Caco-2 (cell line): ENCODE measurements around the gene ARL10. TPM values are rescaled to one million over a fixed set of nuclear protein-coding genes. Genes with fewer than 3 reads are reported as not detected.
A peak's percentile ranks its signal among the peaks of the same experiment; 100 is the strongest.

ENCODE experiments used
- BruUV-seq: library from RNA; stranded (reverse); fragments of 400-500 nt; replicated peaks from 2 replicates; lab custom pipeline; 2021; lab: Mats Ljungman, UMichigan
- CTCF ChIA-PET: fragments of 300-600 bp; sonication (Branson Sonifier 250); formaldehyde crosslinking; loops from one replicate; lab custom pipeline; 2022; ENCODE audit warnings: antibody characterized with exemption; lab: Charles Lee
- POLR2A ChIA-PET: fragments of 300-600 bp; sonication (Branson Sonifier 250); formaldehyde crosslinking; loops from one replicate; lab custom pipeline; 2022; ENCODE audit warnings: antibody characterized with exemption; lab: Charles Lee
- DNase-seq, 2 experiments: peaks; one replicate each; pipeline versions ENCODE4 v3.0.0 to v3.0.0-alpha.2; 2020 to 2022
- H3K27me3 ChIP-seq: replicated peaks from 2 replicates; pipeline ENCODE4 v1.6.0; 2011; ENCODE audit warnings: low read length; ENCODE audit not compliant: control insufficient read depth, insufficient read depth
- H3K36me3 ChIP-seq: 2 replicates; pipeline ENCODE4 v1.5.1; 2011; ENCODE audit warnings: low read length; ENCODE audit not compliant: control insufficient read depth, insufficient read depth
- H3K4me1 ChIP-seq: fragments of 250-450 bp; sonication (Bioruptor Pico); 2 replicates; pipeline ENCODE4 v1.5.1; 2020; ENCODE audit warnings: mild to moderate bottlenecking
- H3K4me3 ChIP-seq: 2 replicates; pipeline ENCODE4 v1.5.1; 2011; ENCODE audit warnings: low read depth, mild to moderate bottlenecking, control low read depth, low read length
- H3K9me3 ChIP-seq: fragments of 250-450 bp; sonication (Bioruptor Pico); 2 replicates; pipeline ENCODE4 v1.5.1; 2020; ENCODE audit warnings: mild to moderate bottlenecking, moderate library complexity
- H3K27ac Mint-ChIP-seq: one replicate; pipeline ENCODE4 v1.8.0; 2022; ENCODE audit warnings: mixed read lengths; ENCODE audit not compliant: unreplicated experiment
- H3K27me3 Mint-ChIP-seq: one replicate; pipeline ENCODE4 v1.8.0; 2022; ENCODE audit warnings: mixed read lengths; ENCODE audit not compliant: insufficient read depth, unreplicated experiment
- H3K36me3 Mint-ChIP-seq: one replicate; pipeline ENCODE4 v1.8.0; 2022; ENCODE audit warnings: mild to moderate bottlenecking, mixed read lengths; ENCODE audit not compliant: insufficient read depth, unreplicated experiment
- H3K4me1 Mint-ChIP-seq: one replicate; pipeline ENCODE4 v1.8.0; 2022; ENCODE audit warnings: low read depth, mixed read lengths; ENCODE audit not compliant: unreplicated experiment
- H3K4me3 Mint-ChIP-seq: one replicate; pipeline ENCODE4 v1.8.0; 2022; ENCODE audit warnings: mild to moderate bottlenecking, moderate library complexity, mixed read lengths; ENCODE audit not compliant: unreplicated experiment
- H3K9me3 Mint-ChIP-seq: one replicate; pipeline ENCODE4 v1.8.0; 2022; ENCODE audit warnings: mixed read lengths; ENCODE audit not compliant: unreplicated experiment
- CTCF ChIP-seq, 2 experiments: fragments of 200-600 bp in 1 of 2; IDR thresholded peaks; 1 replicate in 1 of 2; 2 replicates in 1 of 2; pipeline versions ENCODE4 v1.5.1 to v1.8.0; 2011 to 2022; ENCODE audit warnings: antibody characterized with exemption in 1 of 2, control low read depth in 1 of 2, inconsistent platforms in 1 of 2, low read depth in 1 of 2, low read length in 1 of 2, mild to moderate bottlenecking in 1 of 2, moderate library complexity in 1 of 2; ENCODE audit not compliant: insufficient read depth in 1 of 2, severe bottlenecking in 1 of 2, unreplicated experiment in 1 of 2
- intact Hi-C: fragments of 100-400 bp; cut with micrococcal nuclease; formaldehyde crosslinking; loops from one replicate; pipeline ENCODE4 v1.10.0; 2022; ENCODE audit not compliant: unreplicated experiment
- total RNA-seq: library from RNA; stranded (reverse); gene quantifications from 2 replicates; pipeline ENCODE4 v1.2.3, GENCODE V29; 2022

ARL10 gene
- total RNA-seq, 1 experiment from 2014 or later, result 2.3 TPM

- peak overlapping the region; percentile 88 for H3K4me3 ChIP-seq
- POLR2A ChIA-PET, result interaction anchor here (0.6 to 1.8 kb wide), 2 partner anchors 26 to 150 kb away, joined by 3 to 6 read pairs; partner anchors contain the start of genes KIAA1191 and RNF44
- Mint-ChIP-seq H3K4me3 (peak overlapping the region; percentile 87), H3K27me3 (no peaks in the 10 kb centered on the region), H3K27ac (peak overlapping the region; percentile 98), H3K36me3 (peaks cover 85% of the 10 kb centered on the region), H3K4me1 (no peaks in the 10 kb centered on the region), H3K9me3 (no peaks in the 10 kb centered on the region)
- H3K9me3 ChIP-seq, result no peaks in the 10 kb centered on the region
- no peak for TF ChIP-seq CTCF (IDR thresholded peaks at IDR 0.05; ENCODE audit: insufficient read depth in 1 of 2, low read depth in 1 of 2, low read length in 1 of 2, severe bottlenecking in 1 of 2, unreplicated experiment in 1 of 2)
- no peak for DNase-seq
- no TSS peak for BruUV-seq
- H3K4me1 ChIP-seq, result peaks cover 4% of the 10 kb centered on the region; the same call in 1 of the 2 replicates
- H3K36me3 ChIP-seq, result no peaks in the 10 kb centered on the region
- CTCF ChIA-PET, result interaction anchor here (1.2 kb wide), 1 partner anchor 658 kb away, joined by 5 read pairs; no protein-coding TSS in a partner anchor
- intact Hi-C loops, result no loop called here
- no peaks in the 10 kb centered on the region for H3K27me3 ChIP-seq
Measured at GRCh38 chr5:176387384-176387925, 22.2 kb downstream of the ARL10 start.

DNA sequence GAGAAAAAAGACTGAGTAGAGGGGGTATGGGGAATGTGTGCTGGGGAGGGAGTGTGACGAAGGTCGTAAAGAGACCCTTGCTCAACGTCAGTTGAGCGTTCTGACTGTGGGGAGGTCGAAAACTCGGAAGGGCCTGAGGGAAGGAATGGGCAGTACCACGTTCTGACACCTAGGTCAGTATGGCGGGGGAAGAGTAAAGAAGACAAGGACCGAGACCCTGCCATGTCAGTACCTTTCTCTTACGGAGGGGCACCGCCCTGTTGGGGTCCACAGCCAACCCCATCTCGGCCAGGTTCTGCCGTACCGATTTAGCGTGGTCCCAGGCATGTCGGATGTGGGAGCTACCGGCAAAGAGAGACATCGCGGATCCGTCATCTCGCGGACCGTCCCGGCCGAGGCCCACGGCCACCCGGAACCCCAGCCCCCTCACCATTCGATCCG lies 22.7 kb downstream of the ARL10 start:
- H3K36me3 ChIP-seq, result no peaks in the 10 kb centered on the region
- TF ChIP-seq CTCF (IDR thresholded peaks at IDR 0.05; ENCODE audit: insufficient read depth in 1 of 2, low read depth in 1 of 2, low read length in 1 of 2, severe bottlenecking in 1 of 2, unreplicated experiment in 1 of 2), result no peak
- BruUV-seq, result TSS peak; percentile 43
- Mint-ChIP-seq H3K4me1 (no peaks in the 10 kb centered on the region), H3K9me3 (no peaks in the 10 kb centered on the region), H3K27ac (peak overlapping the region; percentile 98), H3K4me3 (peak overlapping the region; percentile 87), H3K27me3 (no peaks in the 10 kb centered on the region), H3K36me3 (peaks cover 80% of the 10 kb centered on the region)
- no peaks in the 10 kb centered on the region for H3K27me3 ChIP-seq
- H3K9me3 ChIP-seq, result no peaks in the 10 kb centered on the region
- peaks cover 4% of the 10 kb centered on the region; the same call in 1 of the 2 replicates for H3K4me1 ChIP-seq
- peak overlapping the region; percentile 88 for H3K4me3 ChIP-seq
- ChIA-PET CTCF (interaction anchor here (1.2 kb wide), 1 partner anchor 658 kb away, joined by 5 read pairs; no protein-coding TSS in a partner anchor), POLR2A (interaction anchor here (0.6 to 1.8 kb wide), 4 partner anchors 9 to 159 kb away, joined by 3 to 14 read pairs (median 4); partner anchors contain the start of genes KIAA1191 and RNF44)
- DNase-seq, result peak; percentile 54 to 63
- intact Hi-C loops, result loop anchor here (2.0 kb wide), 1 partner anchor 61 kb away; the partner anchor contains the start of gene FAF2

GRCh38 chr5:176388444-176389134 lies 23.3 kb downstream of the ARL10 start, which contains the start of the genes HIGD2A and NOP16:
Gene HIGD2A (plus strand): TSS chr5:176388751. CDS start chr5:176388820, 69 bp downstream.
Gene NOP16 (minus strand): TSS chr5:176388598. CDS start chr5:176388539, 59 bp downstream.
- no TSS peak for BruUV-seq
- no peaks in the 10 kb centered on the region for H3K9me3 ChIP-seq
- ChIA-PET POLR2A (interaction anchor here (0.6 to 1.8 kb wide), 5 partner anchors 8 to 159 kb away, joined by 3 to 14 read pairs (median 3); partner anchors contain the start of genes KIAA1191 and RNF44), CTCF (interaction anchor here (0.6 to 1.2 kb wide), 2 partner anchors 59 to 659 kb away, joined by 3 to 5 read pairs; partner anchors contain the start of gene FAF2)
- Mint-ChIP-seq H3K9me3 (no peaks in the 10 kb centered on the region), H3K27me3 (no peaks in the 10 kb centered on the region), H3K4me1 (no peaks in the 10 kb centered on the region), H3K4me3 (peak within 1 kb of the TSS; percentile 87), H3K27ac (peak within 1 kb of the TSS; percentile 98), H3K36me3 (peaks cover 75% of the 10 kb centered on the region)
- H3K4me1 ChIP-seq, result peaks cover 4% of the 10 kb centered on the region; the same call in 1 of the 2 replicates
- no peaks in the 10 kb centered on the region for H3K36me3 ChIP-seq
- H3K27me3 ChIP-seq, result no peaks in the 10 kb centered on the region
- peak within 1 kb of the TSS; percentile 88 for H3K4me3 ChIP-seq
- no peak for TF ChIP-seq CTCF (IDR thresholded peaks at IDR 0.05; ENCODE audit: insufficient read depth in 1 of 2, low read depth in 1 of 2, low read length in 1 of 2, severe bottlenecking in 1 of 2, unreplicated experiment in 1 of 2)
- DNase-seq, result peak; percentile 98 to 99
- intact Hi-C loops, result loop anchor here (1.0 to 2.0 kb wide), 3 partner anchors 27 to 150 kb away; partner anchors contain the start of genes FAF2 and KIAA1191
